Suprapubic skin (tissue), 4 donors: ENCODE results near the gene IL7R. TPM values are rescaled to one million over a fixed set of nuclear protein-coding genes. Genes with fewer than 3 reads are reported as not detected.

Source experiments
- DNase-seq, 2 donors: peaks; one replicate each; pipeline ENCODE4 v3.0.0-alpha.2; 2019; ENCODE audit warnings: low spot score in 2 of 2
- H3K27ac ChIP-seq: fragments of 200-600 bp; sonication (generic); one replicate; pipeline ENCODE4 v1.5.1; 2019
- H3K27me3 ChIP-seq: fragments of 200-600 bp; sonication (generic); one replicate; pipeline ENCODE4 v1.5.1; 2019
- H3K36me3 ChIP-seq: fragments of 200-600 bp; sonication (generic); one replicate; pipeline ENCODE4 v1.5.1; 2019
- H3K4me1 ChIP-seq: fragments of 200-600 bp; sonication (generic); one replicate; pipeline ENCODE4 v1.5.1; 2019
- H3K4me3 ChIP-seq: fragments of 200-600 bp; sonication (generic); one replicate; pipeline ENCODE4 v1.5.1; 2019; ENCODE audit warnings: mild to moderate bottlenecking
- H3K9me3 ChIP-seq: fragments of 200-600 bp; sonication (generic); one replicate; pipeline ENCODE4 v1.5.1; 2019
- EP300 ChIP-seq: sonication (generic); formaldehyde crosslinking; IDR thresholded peaks from one replicate; pipeline ENCODE4 v1.6.1; 2017; ENCODE audit warnings: antibody characterized with exemption
- POLR2A ChIP-seq, 2 donors: fragments of 450-650 bp; IDR thresholded peaks; one replicate each; pipeline ENCODE4 v1.6.1; 2017; ENCODE audit warnings: antibody characterized with exemption in 2 of 2, mild to moderate bottlenecking in 2 of 2, moderate library complexity in 2 of 2
- POLR2AphosphoS5 ChIP-seq, 3 donors: sonication (generic); formaldehyde crosslinking; IDR thresholded peaks; one replicate each; pipeline ENCODE4 v1.6.1; 2017; ENCODE audit warnings: antibody characterized with exemption in 3 of 3
- WGBS: methylation state at CpG from one replicate; pipeline ENCODE4 v1.1.5; 2018; 5-methylcytosine and 5-hydroxymethylcytosine counted together
- total RNA-seq, 4 donors: library from RNA; depleted of rRNA; stranded (reverse); fragments of >200 nt; gene quantifications; one replicate each; pipeline ENCODE4 v1.1.0, GENCODE V29; 2016
- TF ChIP-seq, protein P1 (sequence below), 2 donors: fragments of 200-600 bp in 1 of 2; fragments of 450-650 bp in 1 of 2; sonication (generic) in 1 of 2; IDR thresholded peaks; one replicate each; pipeline ENCODE4 v1.5.1; 2016 to 2019; ENCODE audit warnings: antibody characterized with exemption in 2 of 2, mild to moderate bottlenecking in 1 of 2, moderate library complexity in 1 of 2

IL7R gene
- total RNA-seq, 4 donors from 2014 or later = 0.73 to 7.1 (median 4.2) TPM

DNA sequence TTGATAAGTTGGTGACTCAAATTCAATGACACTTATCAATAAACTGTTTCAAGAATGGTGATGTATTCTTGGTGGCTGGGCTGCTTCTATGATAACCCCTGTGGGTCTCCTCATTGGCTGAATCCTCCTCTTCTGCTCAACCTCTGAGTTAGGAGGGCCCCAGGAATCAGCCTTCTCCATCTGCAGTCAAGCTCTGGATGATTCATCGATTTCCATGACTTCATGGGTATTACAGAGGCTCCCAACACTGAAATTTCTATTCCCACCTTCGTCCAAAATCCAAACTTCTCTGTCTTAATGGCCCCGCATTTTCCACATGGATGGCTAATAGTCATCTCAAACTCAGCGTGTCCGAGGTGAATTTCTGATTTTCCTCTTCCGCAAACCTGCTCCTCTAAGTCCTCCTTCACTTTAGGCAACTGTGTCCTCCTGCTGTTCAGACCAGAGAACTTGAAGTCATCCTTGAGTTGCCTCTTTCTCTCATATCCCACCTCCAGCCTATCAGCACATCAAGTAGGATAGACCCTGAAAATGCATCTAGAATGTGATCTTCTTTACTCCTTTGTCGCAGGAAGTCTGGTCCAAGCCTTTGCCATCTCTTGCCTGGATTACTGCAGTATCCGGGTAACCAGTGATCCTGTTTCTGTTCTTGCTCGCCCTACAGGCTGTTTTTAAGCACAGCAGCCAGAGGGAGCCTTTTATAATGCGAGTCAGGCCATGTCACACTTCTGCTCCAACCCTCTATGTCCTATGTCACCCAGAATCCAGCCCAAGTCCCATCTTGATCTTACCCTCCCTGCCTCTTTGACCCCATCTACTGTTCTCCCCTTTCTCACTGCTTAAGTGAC lies 41.4 kb upstream of the IL7R start:
- Histone ChIP-seq H3K9me3 (no peaks in the 10 kb centered on the region), H3K4me1 (no peaks in the 10 kb centered on the region), H3K27ac (no peak overlapping the region), H3K4me3 (no peak overlapping the region), H3K36me3 (no peaks in the 10 kb centered on the region), H3K27me3 (no peaks in the 10 kb centered on the region)
- no peak for DNase-seq
- WGBS = 84% methylated on average over 10 of the region's 10 CpGs
- TF ChIP-seq POLR2AphosphoS5 (IDR thresholded peaks at IDR 0.05) = no peak
- TF ChIP-seq, protein P1, sequence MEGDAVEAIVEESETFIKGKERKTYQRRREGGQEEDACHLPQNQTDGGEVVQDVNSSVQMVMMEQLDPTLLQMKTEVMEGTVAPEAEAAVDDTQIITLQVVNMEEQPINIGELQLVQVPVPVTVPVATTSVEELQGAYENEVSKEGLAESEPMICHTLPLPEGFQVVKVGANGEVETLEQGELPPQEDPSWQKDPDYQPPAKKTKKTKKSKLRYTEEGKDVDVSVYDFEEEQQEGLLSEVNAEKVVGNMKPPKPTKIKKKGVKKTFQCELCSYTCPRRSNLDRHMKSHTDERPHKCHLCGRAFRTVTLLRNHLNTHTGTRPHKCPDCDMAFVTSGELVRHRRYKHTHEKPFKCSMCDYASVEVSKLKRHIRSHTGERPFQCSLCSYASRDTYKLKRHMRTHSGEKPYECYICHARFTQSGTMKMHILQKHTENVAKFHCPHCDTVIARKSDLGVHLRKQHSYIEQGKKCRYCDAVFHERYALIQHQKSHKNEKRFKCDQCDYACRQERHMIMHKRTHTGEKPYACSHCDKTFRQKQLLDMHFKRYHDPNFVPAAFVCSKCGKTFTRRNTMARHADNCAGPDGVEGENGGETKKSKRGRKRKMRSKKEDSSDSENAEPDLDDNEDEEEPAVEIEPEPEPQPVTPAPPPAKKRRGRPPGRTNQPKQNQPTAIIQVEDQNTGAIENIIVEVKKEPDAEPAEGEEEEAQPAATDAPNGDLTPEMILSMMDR (IDR thresholded peaks at IDR 0.05) = no peak
- TF ChIP-seq POLR2A (IDR thresholded peaks at IDR 0.05) = no peak
- TF ChIP-seq EP300 = no peak

- WGBS = 47% methylated on average over 4 of the region's 4 CpGs
- no peaks in the 10 kb centered on the region for H3K27me3 ChIP-seq
- no peak overlapping the region for H3K27ac ChIP-seq
- DNase-seq = no peak
- no peak for TF ChIP-seq EP300
- no peak for TF ChIP-seq POLR2AphosphoS5 (IDR thresholded peaks at IDR 0.05)
- TF ChIP-seq POLR2A (IDR thresholded peaks at IDR 0.05) = no peak
- TF ChIP-seq, protein P1 (IDR thresholded peaks at IDR 0.05) = no peak
- H3K4me3 ChIP-seq = no peak overlapping the region
- H3K9me3 ChIP-seq = no peaks in the 10 kb centered on the region
- H3K36me3 ChIP-seq = no peaks in the 10 kb centered on the region
- H3K4me1 ChIP-seq = no peaks in the 10 kb centered on the region
Measured at GRCh38 chr5:35816881-35817521, 39.7 kb upstream of the IL7R start.

- Histone ChIP-seq H3K4me1 (no peaks in the 10 kb centered on the region), H3K9me3 (no peaks in the 10 kb centered on the region), H3K27ac (no peak overlapping the region), H3K4me3 (no peak overlapping the region), H3K27me3 (no peaks in the 10 kb centered on the region), H3K36me3 (no peaks in the 10 kb centered on the region)
- no peak for TF ChIP-seq POLR2A (IDR thresholded peaks at IDR 0.05)
- DNase-seq = no peak
- 94% methylated on average over 2 of the region's 2 CpGs for WGBS
Measured at GRCh38 chr5:35819026-35819425, 37.7 kb upstream of the IL7R start.

DNA sequence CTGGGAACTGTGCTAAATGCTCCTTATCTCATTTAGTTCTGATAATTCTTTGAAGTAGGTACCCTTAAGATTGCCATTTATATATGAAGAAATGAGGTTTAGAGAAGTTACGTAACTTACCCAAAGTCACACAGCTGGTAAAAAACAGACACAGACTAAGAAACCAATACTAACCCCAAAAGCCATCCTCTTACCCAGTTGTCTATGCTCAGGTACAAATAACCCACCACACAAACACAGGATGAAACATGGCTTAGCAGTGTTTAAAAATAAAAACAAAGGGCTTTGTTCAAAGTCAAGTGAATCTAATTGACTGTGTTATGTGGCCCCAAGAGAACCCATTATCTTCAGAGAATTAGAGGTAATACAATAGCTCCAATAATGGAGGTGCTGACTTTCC lies 37.0 kb upstream of the IL7R start:
- no peaks in the 10 kb centered on the region for H3K4me1 ChIP-seq
- TF ChIP-seq, protein P1 (IDR thresholded peaks at IDR 0.05) = no peak
- TF ChIP-seq EP300 = no peak
- TF ChIP-seq POLR2A (IDR thresholded peaks at IDR 0.05) = no peak
- TF ChIP-seq POLR2AphosphoS5 (IDR thresholded peaks at IDR 0.05) = no peak

DNA sequence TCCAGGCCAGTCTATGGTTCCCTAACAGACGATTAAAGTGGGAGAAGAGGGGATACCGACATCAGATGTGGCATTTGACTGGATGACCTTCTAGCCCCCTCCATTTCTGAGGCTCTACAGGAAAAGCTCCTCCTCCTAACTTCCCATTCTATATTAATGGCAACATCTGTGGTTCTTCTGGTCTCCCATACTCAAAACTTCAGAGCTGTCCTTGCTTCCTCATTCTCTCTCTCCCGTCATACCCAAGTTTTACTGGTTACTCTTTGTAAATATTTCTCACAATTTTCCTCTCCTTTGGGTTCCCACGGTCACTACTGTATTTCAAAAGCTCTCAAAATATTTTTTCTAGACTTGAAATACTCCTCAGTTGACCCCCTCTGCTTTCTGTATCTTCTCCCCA lies 36.0 kb upstream of the IL7R start:
- Histone ChIP-seq H3K4me1 (no peaks in the 10 kb centered on the region), H3K9me3 (no peaks in the 10 kb centered on the region), H3K27me3 (no peaks in the 10 kb centered on the region), H3K4me3 (no peak overlapping the region), H3K27ac (no peak overlapping the region), H3K36me3 (no peaks in the 10 kb centered on the region)
- 77% methylated on average over 4 of the region's 4 CpGs for WGBS
- TF ChIP-seq POLR2AphosphoS5 (IDR thresholded peaks at IDR 0.05) = no peak
- no peak for TF ChIP-seq POLR2A (IDR thresholded peaks at IDR 0.05)
- no peak for TF ChIP-seq EP300
- DNase-seq = no peak

More for the DNA sequence above, 37.0 kb upstream of the IL7R start:
- Histone ChIP-seq H3K9me3 (no peaks in the 10 kb centered on the region), H3K4me3 (no peak overlapping the region), H3K27ac (no peak overlapping the region), H3K36me3 (no peaks in the 10 kb centered on the region), H3K27me3 (no peaks in the 10 kb centered on the region)
- DNase-seq = no peak
- WGBS = 94% methylated on average over 1 of the region's 1 CpG

GRCh38 chr5:35821513-35821912 lies 35.2 kb upstream of the IL7R start:
- DNase-seq = no peak
- TF ChIP-seq, protein P1 (IDR thresholded peaks at IDR 0.05) = no peak
- TF ChIP-seq EP300 (no peak), POLR2AphosphoS5 (IDR thresholded peaks at IDR 0.05) (no peak), POLR2A (IDR thresholded peaks at IDR 0.05) (no peak)
- Histone ChIP-seq H3K4me1 (no peaks in the 10 kb centered on the region), H3K4me3 (no peak overlapping the region), H3K27me3 (no peaks in the 10 kb centered on the region), H3K36me3 (no peaks in the 10 kb centered on the region), H3K9me3 (no peaks in the 10 kb centered on the region), H3K27ac (no peak overlapping the region)
- WGBS = 77% methylated on average over 2 of the region's 2 CpGs
